ENCODE results near the gene TMEM106B. TPM values are rescaled to one million over a fixed set of nuclear protein-coding genes. Genes with fewer than 3 reads are reported as not detected.
"Not testable (repeated sequence)": the region's sequence is repeated elsewhere in the genome, so short reads cannot be mapped to it uniquely, and the experiment has no call there.

Gene TMEM106B
- 76.8 and 94.6 TPM in 2 replicates for total RNA-seq (2014; rRNA removed)
- polyA plus RNA-seq (2012) = 13.9 TPM

DNA sequence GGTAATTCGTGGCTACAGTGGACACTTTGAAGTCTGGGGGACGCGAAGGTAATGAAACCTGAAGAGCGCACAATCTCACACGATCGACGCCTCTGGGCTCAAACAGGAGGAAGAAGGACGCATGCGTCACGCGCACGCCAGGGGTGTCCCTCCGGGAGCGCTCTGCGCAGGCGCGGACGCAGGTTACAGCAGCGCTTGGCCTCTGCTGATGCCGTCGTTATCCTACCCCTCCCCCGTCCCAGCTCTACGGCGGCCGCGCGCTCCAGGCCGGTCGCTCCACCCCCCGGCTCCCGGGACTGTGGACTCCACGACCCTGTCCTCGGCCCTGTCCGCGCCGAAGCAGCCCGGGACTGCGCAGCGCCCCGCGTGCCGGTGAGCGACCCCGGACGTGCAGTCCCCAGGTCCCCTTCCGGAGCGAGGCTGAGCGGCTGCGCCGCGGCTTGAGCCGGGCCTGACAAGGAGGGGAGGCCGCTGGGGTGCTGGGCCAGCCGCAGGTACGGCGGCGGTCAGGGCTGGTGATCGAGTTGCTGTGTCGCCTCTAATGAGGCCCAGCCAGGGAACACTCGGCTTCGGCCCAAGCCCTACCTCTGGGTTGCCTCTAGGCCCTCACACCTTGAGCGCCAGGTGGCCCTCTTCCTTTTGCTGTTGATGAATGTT, at the start of gene TMEM106B:
TMEM106B (plus strand) TSS at position 241 of the 657 bp plus-strand sequence. CDS start 3,517 bp downstream, outside the sequence.
- peak; percentile 95 for DNase-seq (ENCODE audit: low read depth)

- DNase-seq (ENCODE audit: low read depth) = peak; percentile 12
Measured at GRCh38 chr7:12162415-12163113, 48.5 kb upstream of the TMEM106B start.

GRCh38 chr7:12168065-12168464, 43.0 kb upstream of the TMEM106B start:
- not testable (repeated sequence) for DNase-seq (ENCODE audit: low read depth)

DNA sequence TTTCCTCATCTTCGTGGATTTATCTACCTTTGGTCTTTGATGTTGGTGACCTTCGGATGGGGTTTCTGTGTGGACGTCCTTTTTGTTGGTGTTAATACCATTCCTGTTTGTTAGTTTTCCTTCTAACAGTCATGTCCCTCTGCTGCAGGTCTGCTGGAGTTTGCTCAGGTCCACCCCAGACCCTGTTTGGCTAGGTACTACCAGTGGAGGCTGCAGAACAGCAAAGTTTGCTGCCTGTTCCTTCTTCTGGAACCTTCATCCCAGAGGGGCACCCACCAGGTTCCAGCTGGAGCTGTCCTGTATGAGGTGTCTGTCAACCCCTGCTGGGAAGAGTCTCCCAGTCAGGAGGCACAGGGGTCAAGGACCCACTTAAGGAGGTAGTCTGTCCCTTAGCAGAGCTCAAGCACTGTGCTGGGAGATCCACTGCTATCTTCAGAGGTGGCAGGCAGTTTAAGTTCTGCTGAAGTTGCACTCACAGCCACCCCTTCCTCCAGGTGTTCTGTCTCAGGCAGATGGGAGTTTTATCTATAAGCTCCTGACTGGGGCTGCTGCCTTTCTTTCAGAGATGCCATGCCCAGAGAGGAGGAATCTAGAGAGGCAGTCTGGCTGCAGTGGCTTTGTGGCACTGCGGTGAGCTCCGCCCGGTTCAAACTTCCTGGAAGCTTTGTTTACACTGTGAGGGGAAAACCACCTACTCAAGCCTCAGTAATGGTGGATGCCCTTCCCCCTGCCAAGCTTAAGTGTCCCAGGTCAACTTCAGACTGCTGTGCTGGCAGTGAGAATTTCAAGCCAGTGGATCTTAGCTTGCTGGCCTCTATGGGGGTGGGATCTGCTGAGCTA, 40.9 kb upstream of the TMEM106B start:
- DNase-seq (ENCODE audit: low read depth) = not testable (repeated sequence)

GRCh38 chr7:12173671-12174070, 37.4 kb upstream of the TMEM106B start:
- no peak for DNase-seq (ENCODE audit: low read depth)

GRCh38 chr7:12174931-12175330, 36.2 kb upstream of the TMEM106B start:
- DNase-seq (ENCODE audit: low read depth) = no peak

- DNase-seq (ENCODE audit: low read depth) = no peak
Measured at GRCh38 chr7:12178317-12178716, 32.8 kb upstream of the TMEM106B start.

- no peak for DNase-seq (ENCODE audit: low read depth)
Measured at GRCh38 chr7:12194426-12194825, 16.7 kb upstream of the TMEM106B start.

GRCh38 chr7:12196386-12196785, 14.7 kb upstream of the TMEM106B start:
- DNase-seq (ENCODE audit: low read depth) = no peak

- no peak for DNase-seq (ENCODE audit: low read depth)
Measured at GRCh38 chr7:12199363-12199762, 11.7 kb upstream of the TMEM106B start.

- no peak for DNase-seq (ENCODE audit: low read depth)
Measured at GRCh38 chr7:12207046-12207445, 4.0 kb upstream of the TMEM106B start.

DNA sequence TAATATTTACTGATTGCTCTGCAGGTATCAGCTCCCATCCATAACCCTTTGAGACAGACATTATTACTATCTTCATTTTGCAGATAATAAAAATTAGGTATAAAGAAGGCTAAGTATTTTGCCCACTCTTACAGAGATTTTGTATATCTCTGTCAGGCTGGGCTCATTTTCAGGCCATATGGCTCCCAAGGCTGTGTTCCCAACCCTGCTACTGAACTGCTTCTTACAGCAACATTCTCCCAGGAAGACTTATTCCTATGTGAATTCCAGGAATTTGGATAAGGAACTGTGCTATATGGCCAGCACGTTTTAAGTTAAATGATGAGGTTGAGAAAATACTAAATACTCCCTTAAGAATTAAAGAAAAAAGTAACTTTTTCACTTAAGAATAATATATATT, 1.9 kb upstream of the TMEM106B start:
- DNase-seq (ENCODE audit: low read depth) = no peak

- no peak for DNase-seq (ENCODE audit: low read depth)
Measured at GRCh38 chr7:12210179-12211053, 678 bp upstream of the TMEM106B start.

- peak; percentile 10 for DNase-seq (ENCODE audit: low read depth)
Measured at GRCh38 chr7:12211711-12212485, 804 bp downstream of the TMEM106B start.

- DNase-seq (ENCODE audit: low read depth) = no peak
Measured at GRCh38 chr7:12217311-12217710, 6.2 kb downstream of the TMEM106B start.

- DNase-seq (ENCODE audit: low read depth) = no peak
Measured at GRCh38 chr7:12220389-12221046, 9.4 kb downstream of the TMEM106B start.

DNA sequence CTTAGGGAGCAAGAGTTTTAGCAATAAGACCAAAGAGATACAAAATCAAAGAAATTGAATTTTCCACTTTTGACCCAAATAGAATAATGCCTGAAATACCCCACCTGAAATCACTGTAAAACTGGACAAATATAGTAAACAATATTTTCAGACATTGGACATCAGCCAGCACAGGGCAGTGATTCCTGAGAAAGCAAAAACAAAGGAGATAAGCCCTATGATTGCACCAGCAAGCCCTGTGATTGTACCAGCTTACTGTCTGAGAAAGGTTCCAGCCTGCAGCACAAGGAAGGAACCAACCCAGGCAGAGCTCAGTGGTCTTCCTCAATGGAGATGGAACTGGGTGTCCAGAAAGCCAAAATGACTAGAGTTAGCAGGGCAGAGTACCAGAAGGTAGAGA, 10.3 kb downstream of the TMEM106B start:
- no peak for DNase-seq (ENCODE audit: low read depth)

GRCh38 chr7:12222889-12223579, 11.9 kb downstream of the TMEM106B start:
- DNase-seq (ENCODE audit: low read depth) = no peak

DNA sequence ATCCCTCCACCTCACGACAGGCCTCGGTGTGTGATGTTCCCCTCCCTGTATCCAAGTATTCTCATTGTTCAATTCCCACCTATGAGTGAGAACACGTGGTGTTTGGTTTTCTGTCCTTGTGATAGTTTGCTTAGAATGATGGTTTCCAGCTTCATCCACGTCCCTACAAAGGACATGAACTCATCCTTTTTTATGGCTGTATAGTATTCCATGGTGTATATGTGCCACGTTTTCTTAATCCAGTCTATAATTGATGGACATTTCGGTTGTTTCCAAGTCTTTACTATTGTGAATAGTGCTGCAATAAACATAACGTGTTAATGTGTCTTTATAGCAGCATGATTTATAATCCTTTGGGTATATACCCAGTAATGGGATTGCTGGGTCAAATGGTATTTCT, 13.9 kb downstream of the TMEM106B start:
- DNase-seq (ENCODE audit: low read depth) = not testable (repeated sequence)

Measured in LHCN-M2 (cell line).